Parathyroid adenoma (tissue), 2 donors: Measurements from ENCODE around the gene CPT1A.

ENCODE experiments used
- H2AFZ ChIP-seq: fragments of 300-600 bp; sonication (generic); one replicate; pipeline ENCODE4 v1.7.0; 2017; ENCODE audit warnings: antibody characterized with exemption, mild to moderate bottlenecking
- H3K27ac ChIP-seq: fragments of 300-600 bp; sonication (generic); one replicate; pipeline ENCODE4 v1.7.0; 2017
- H3K27me3 ChIP-seq: fragments of 300-600 bp; sonication (generic); one replicate; pipeline ENCODE4 v1.7.0; 2017; ENCODE audit warnings: low read length; ENCODE audit not compliant: control insufficient read depth, insufficient read depth
- H3K36me3 ChIP-seq: fragments of 300-600 bp; sonication (generic); one replicate; pipeline ENCODE4 v1.7.0; 2017; ENCODE audit warnings: low read length; ENCODE audit not compliant: control insufficient read depth, insufficient read depth
- H3K4me1 ChIP-seq: fragments of 300-600 bp; sonication (generic); one replicate; pipeline ENCODE4 v1.7.0; 2017; ENCODE audit warnings: control low read depth
- H3K4me2 ChIP-seq: fragments of 300-600 bp; sonication (generic); one replicate; pipeline ENCODE4 v1.7.0; 2017; ENCODE audit warnings: low read length
- H3K4me3 ChIP-seq: fragments of 300-600 bp; sonication (generic); one replicate; pipeline ENCODE4 v1.7.0; 2017; ENCODE audit warnings: low read depth, low read length
- H3K79me2 ChIP-seq: fragments of 300-600 bp; sonication (generic); one replicate; pipeline ENCODE4 v1.7.0; 2017; ENCODE audit warnings: control low read depth
- H3K9ac ChIP-seq: fragments of 300-600 bp; sonication (generic); one replicate; pipeline ENCODE4 v1.7.0; 2017; ENCODE audit warnings: mild to moderate bottlenecking
- H3K9me3 ChIP-seq: fragments of 300-600 bp; sonication (generic); one replicate; pipeline ENCODE4 v1.7.0; 2017; ENCODE audit warnings: low read length; ENCODE audit not compliant: control insufficient read depth
- TF ChIP-seq, protein P1 (sequence below): fragments of 300-600 bp; sonication (generic); IDR thresholded peaks from one replicate; pipeline ENCODE4 v1.7.0; 2017; ENCODE audit warnings: antibody characterized with exemption, mild to moderate bottlenecking
- donor health status: primary hyperparathyroidism.

The CPT1A gene

GRCh38 chr11:68757711-68758110 lies 84.0 kb downstream of the CPT1A start:
- no peaks in the 10 kb centered on the region for H3K4me1 ChIP-seq
- H3K4me2 ChIP-seq, result no peak overlapping the region
- H3K27me3 ChIP-seq, result no peaks in the 10 kb centered on the region
- H3K36me3 ChIP-seq, result no peaks in the 10 kb centered on the region
- H3K9me3 ChIP-seq, result no peaks in the 10 kb centered on the region
- no peak overlapping the region for H3K27ac ChIP-seq
- TF ChIP-seq, protein P1, sequence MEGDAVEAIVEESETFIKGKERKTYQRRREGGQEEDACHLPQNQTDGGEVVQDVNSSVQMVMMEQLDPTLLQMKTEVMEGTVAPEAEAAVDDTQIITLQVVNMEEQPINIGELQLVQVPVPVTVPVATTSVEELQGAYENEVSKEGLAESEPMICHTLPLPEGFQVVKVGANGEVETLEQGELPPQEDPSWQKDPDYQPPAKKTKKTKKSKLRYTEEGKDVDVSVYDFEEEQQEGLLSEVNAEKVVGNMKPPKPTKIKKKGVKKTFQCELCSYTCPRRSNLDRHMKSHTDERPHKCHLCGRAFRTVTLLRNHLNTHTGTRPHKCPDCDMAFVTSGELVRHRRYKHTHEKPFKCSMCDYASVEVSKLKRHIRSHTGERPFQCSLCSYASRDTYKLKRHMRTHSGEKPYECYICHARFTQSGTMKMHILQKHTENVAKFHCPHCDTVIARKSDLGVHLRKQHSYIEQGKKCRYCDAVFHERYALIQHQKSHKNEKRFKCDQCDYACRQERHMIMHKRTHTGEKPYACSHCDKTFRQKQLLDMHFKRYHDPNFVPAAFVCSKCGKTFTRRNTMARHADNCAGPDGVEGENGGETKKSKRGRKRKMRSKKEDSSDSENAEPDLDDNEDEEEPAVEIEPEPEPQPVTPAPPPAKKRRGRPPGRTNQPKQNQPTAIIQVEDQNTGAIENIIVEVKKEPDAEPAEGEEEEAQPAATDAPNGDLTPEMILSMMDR, result no peak
- H2AFZ ChIP-seq, result no peak overlapping the region
- H3K79me2 ChIP-seq, result no peaks in the 10 kb centered on the region
- H3K4me3 ChIP-seq, result no peak overlapping the region
- no peak overlapping the region for H3K9ac ChIP-seq

GRCh38 chr11:68756171-68756766 lies 85.4 kb downstream of the CPT1A start:
- Histone ChIP-seq H3K4me2 (no peak overlapping the region), H3K9me3 (no peaks in the 10 kb centered on the region), H3K79me2 (no peaks in the 10 kb centered on the region), H3K36me3 (no peaks in the 10 kb centered on the region), H3K4me3 (no peak overlapping the region), H3K4me1 (no peaks in the 10 kb centered on the region), H3K9ac (no peak overlapping the region), H3K27me3 (no peaks in the 10 kb centered on the region), H2AFZ (no peak overlapping the region), H3K27ac (no peak overlapping the region)
- TF ChIP-seq, protein P1, result no peak

- no peak overlapping the region for H3K9ac ChIP-seq
- H3K36me3 ChIP-seq, result no peaks in the 10 kb centered on the region
- H3K4me3 ChIP-seq, result no peak overlapping the region
- TF ChIP-seq, protein P1, result no peak
- H3K27ac ChIP-seq, result no peak overlapping the region
- H3K27me3 ChIP-seq, result no peaks in the 10 kb centered on the region
- H3K9me3 ChIP-seq, result no peaks in the 10 kb centered on the region
- no peak overlapping the region for H3K4me2 ChIP-seq
- H3K79me2 ChIP-seq, result no peaks in the 10 kb centered on the region
- no peaks in the 10 kb centered on the region for H3K4me1 ChIP-seq
- H2AFZ ChIP-seq, result no peak overlapping the region
Observed at GRCh38 chr11:68753300-68753699, 88.4 kb downstream of the CPT1A start.

DNA sequence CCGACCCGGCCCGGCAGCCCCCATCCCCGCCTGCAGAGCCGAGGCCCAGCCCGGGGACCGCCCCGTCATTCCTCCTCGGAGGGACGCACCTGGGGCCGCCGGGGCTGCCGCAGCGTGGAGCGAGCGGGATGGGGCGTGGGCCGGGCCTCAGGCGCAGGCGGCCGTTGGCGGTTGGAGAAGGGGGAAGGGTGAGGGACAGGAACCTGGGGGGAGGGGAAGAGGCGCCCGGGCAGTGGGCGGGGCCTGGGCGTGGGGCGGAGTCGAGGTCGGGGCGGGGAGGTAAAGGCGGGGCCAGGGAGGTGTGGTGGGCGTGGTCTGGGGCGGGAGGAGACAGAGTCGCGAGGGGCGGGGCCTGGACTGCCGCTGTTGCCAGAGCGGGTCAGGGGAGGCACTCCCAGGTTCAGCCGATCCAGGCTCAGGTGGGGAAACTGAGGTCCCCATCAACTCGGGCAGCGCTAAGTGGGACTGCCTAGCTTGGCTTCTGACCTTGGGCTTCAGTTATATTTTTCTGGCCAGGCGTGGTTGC lies 90.3 kb downstream of the CPT1A start, which contains the start of gene TESMIN:
TESMIN (minus strand) TSS at position 190 of the 526 bp plus-strand sequence. CDS start 860 bp downstream, outside the sequence.
- Histone ChIP-seq H3K9ac (no peak within 1 kb of the TSS), H3K9me3 (no peaks in the 10 kb centered on the region), H3K4me3 (no peak within 1 kb of the TSS), H3K4me2 (peak within 1 kb of the TSS; percentile 44), H3K79me2 (no peaks in the 10 kb centered on the region), H3K27me3 (no peaks in the 10 kb centered on the region), H2AFZ (no peak within 1 kb of the TSS), H3K4me1 (no peaks in the 10 kb centered on the region), H3K36me3 (no peaks in the 10 kb centered on the region), H3K27ac (no peak within 1 kb of the TSS)
- TF ChIP-seq, protein P1, result no peak

- H3K9me3 ChIP-seq, result no peaks in the 10 kb centered on the region
- TF ChIP-seq, protein P1, result no peak
- no peak overlapping the region for H2AFZ ChIP-seq
- no peak overlapping the region for H3K27ac ChIP-seq
- H3K36me3 ChIP-seq, result no peaks in the 10 kb centered on the region
- no peak overlapping the region for H3K9ac ChIP-seq
- H3K4me1 ChIP-seq, result no peaks in the 10 kb centered on the region
- no peak overlapping the region for H3K4me3 ChIP-seq
- no peaks in the 10 kb centered on the region for H3K27me3 ChIP-seq
- H3K4me2 ChIP-seq, result peak overlapping the region; percentile 44
- H3K79me2 ChIP-seq, result no peaks in the 10 kb centered on the region
Observed at GRCh38 chr11:68751004-68751325, 90.8 kb downstream of the CPT1A start.
